Activated T-helper 2 cell treated with anti-CD3 and anti-CD28 coated beads, Interferon-gamma antibody, Interleukin-2, Interleukin-4, amounts not matched to agents 10 μg/mL and 5 μg/mL and 100 μg/mL, durations not matched to agents 14 hours and 24 hours and 36 hours (primary cell): ENCODE measurements around the gene MUC13. TPM values are rescaled to one million over a fixed set of nuclear protein-coding genes. Genes with fewer than 3 reads are reported as not detected.

Experiments used
- DNase-seq: peaks from one replicate; pipeline ENCODE4 v3.0.0; 2021; ENCODE audit warnings: low spot score
- H3K27ac Mint-ChIP-seq: one replicate; pipeline ENCODE4 v1.8.0; 2021; ENCODE audit warnings: mixed read lengths
- H3K27me3 Mint-ChIP-seq: one replicate; pipeline ENCODE4 v1.8.0; 2021; ENCODE audit warnings: low read depth, mixed read lengths
- H3K36me3 Mint-ChIP-seq: one replicate; pipeline ENCODE4 v1.8.0; 2021; ENCODE audit warnings: low read depth, mixed read lengths
- H3K4me1 Mint-ChIP-seq: one replicate; pipeline ENCODE4 v1.8.0; 2021; ENCODE audit warnings: low read depth, mixed read lengths
- H3K4me3 Mint-ChIP-seq: one replicate; pipeline ENCODE4 v1.8.0; 2021; ENCODE audit warnings: low read depth, mild to moderate bottlenecking, moderate library complexity, mixed read lengths
- H3K9me3 Mint-ChIP-seq: one replicate; pipeline ENCODE4 v1.8.0; 2021; ENCODE audit warnings: mixed read lengths
- intact Hi-C: fragments of 100-400 bp; cut with micrococcal nuclease; formaldehyde crosslinking; loops from one replicate; pipeline ENCODE4 v1.15.1; 2023
- total RNA-seq: library from RNA; stranded (reverse); gene quantifications from 2 replicates; pipeline ENCODE4 v1.2.3, GENCODE V29; 2022

MUC13 gene
- total RNA-seq, 1 donor from 2014 or later: not detected

- Mint-ChIP-seq H3K9me3 (no peaks in the 10 kb centered on the region), H3K27me3 (peaks cover 41% of the 10 kb centered on the region), H3K36me3 (no peaks in the 10 kb centered on the region), H3K4me1 (no peaks in the 10 kb centered on the region), H3K27ac (no peak overlapping the region), H3K4me3 (no peak overlapping the region)
- no peak for DNase-seq
- intact Hi-C loops: no loop called here
Observed at GRCh38 chr3:124937049-124937448, 2.5 kb upstream of the MUC13 start.

- no peak overlapping the region for H3K4me3 Mint-ChIP-seq
- no peaks in the 10 kb centered on the region for H3K4me1 Mint-ChIP-seq
- no peak overlapping the region for H3K27ac Mint-ChIP-seq
- no peaks in the 10 kb centered on the region for H3K36me3 Mint-ChIP-seq
- intact Hi-C loops: no loop called here
- no peak for DNase-seq
- H3K27me3 Mint-ChIP-seq: peaks cover 41% of the 10 kb centered on the region
- H3K9me3 Mint-ChIP-seq: no peaks in the 10 kb centered on the region
Observed at GRCh38 chr3:124935794-124936542, 1.4 kb upstream of the MUC13 start.

- H3K36me3 Mint-ChIP-seq: no peaks in the 10 kb centered on the region
- H3K4me3 Mint-ChIP-seq: no peak overlapping the region
- H3K4me1 Mint-ChIP-seq: no peaks in the 10 kb centered on the region
- no peak for DNase-seq
- H3K27ac Mint-ChIP-seq: no peak overlapping the region
- intact Hi-C loops: no loop called here
- H3K9me3 Mint-ChIP-seq: no peaks in the 10 kb centered on the region
- peaks cover 45% of the 10 kb centered on the region for H3K27me3 Mint-ChIP-seq
Observed at GRCh38 chr3:124935264-124935663, 713 bp upstream of the MUC13 start.

GRCh38 chr3:124928333-124929202 lies 6.0 kb downstream of the MUC13 start:
- Mint-ChIP-seq H3K36me3 (no peaks in the 10 kb centered on the region), H3K27ac (no peak overlapping the region), H3K27me3 (peaks cover 58% of the 10 kb centered on the region), H3K4me1 (peaks cover 4% of the 10 kb centered on the region), H3K4me3 (no peak overlapping the region), H3K9me3 (no peaks in the 10 kb centered on the region)
- intact Hi-C loops: loop anchor here (1.0 kb wide), 2 partner anchors 274 to 509 kb away; no protein-coding TSS in a partner anchor
- DNase-seq: peak; percentile 35

- Mint-ChIP-seq H3K27ac (no peak overlapping the region), H3K4me3 (no peak overlapping the region), H3K9me3 (no peaks in the 10 kb centered on the region), H3K27me3 (peaks cover 58% of the 10 kb centered on the region), H3K36me3 (no peaks in the 10 kb centered on the region), H3K4me1 (peaks cover 4% of the 10 kb centered on the region)
- DNase-seq: no peak
- intact Hi-C loops: loop anchor here (1.0 kb wide), 2 partner anchors 275 to 510 kb away; no protein-coding TSS in a partner anchor
Observed at GRCh38 chr3:124927574-124928045, 6.9 kb downstream of the MUC13 start.

GRCh38 chr3:124926426-124927101 lies 8.0 kb downstream of the MUC13 start:
- H3K36me3 Mint-ChIP-seq: no peaks in the 10 kb centered on the region
- H3K27me3 Mint-ChIP-seq: peaks cover 57% of the 10 kb centered on the region
- H3K9me3 Mint-ChIP-seq: no peaks in the 10 kb centered on the region
- H3K27ac Mint-ChIP-seq: no peak overlapping the region
- no peak for DNase-seq
- peaks cover 4% of the 10 kb centered on the region for H3K4me1 Mint-ChIP-seq
- H3K4me3 Mint-ChIP-seq: no peak overlapping the region
- intact Hi-C loops: no loop called here

GRCh38 chr3:124924741-124925140 lies 9.8 kb downstream of the MUC13 start:
- intact Hi-C loops: no loop called here
- no peaks in the 10 kb centered on the region for H3K9me3 Mint-ChIP-seq
- H3K27ac Mint-ChIP-seq: no peak overlapping the region

GRCh38 chr3:124923833-124924232 lies 10.7 kb downstream of the MUC13 start:
- no peak for DNase-seq
- intact Hi-C loops: no loop called here
- H3K27me3 Mint-ChIP-seq: peaks cover 49% of the 10 kb centered on the region
- no peak overlapping the region for H3K27ac Mint-ChIP-seq
- H3K4me3 Mint-ChIP-seq: no peak overlapping the region
- no peaks in the 10 kb centered on the region for H3K9me3 Mint-ChIP-seq
- H3K36me3 Mint-ChIP-seq: no peaks in the 10 kb centered on the region
- H3K4me1 Mint-ChIP-seq: peaks cover 4% of the 10 kb centered on the region

More at GRCh38 chr3:124924741-124925140, 9.8 kb downstream of the MUC13 start:
- H3K4me3 Mint-ChIP-seq: no peak overlapping the region
- no peaks in the 10 kb centered on the region for H3K36me3 Mint-ChIP-seq
- DNase-seq: no peak
- peaks cover 51% of the 10 kb centered on the region for H3K27me3 Mint-ChIP-seq
- peaks cover 4% of the 10 kb centered on the region for H3K4me1 Mint-ChIP-seq

GRCh38 chr3:124920718-124921117 lies 13.8 kb downstream of the MUC13 start:
- Mint-ChIP-seq H3K4me1 (no peaks in the 10 kb centered on the region), H3K4me3 (no peak overlapping the region), H3K27ac (no peak overlapping the region), H3K36me3 (no peaks in the 10 kb centered on the region), H3K27me3 (peaks cover 39% of the 10 kb centered on the region), H3K9me3 (no peaks in the 10 kb centered on the region)
- intact Hi-C loops: no loop called here
- no peak for DNase-seq

- no peak for DNase-seq
- Mint-ChIP-seq H3K4me3 (no peak overlapping the region), H3K27me3 (peaks cover 36% of the 10 kb centered on the region), H3K9me3 (no peaks in the 10 kb centered on the region), H3K27ac (no peak overlapping the region), H3K36me3 (no peaks in the 10 kb centered on the region), H3K4me1 (no peaks in the 10 kb centered on the region)
- intact Hi-C loops: no loop called here
Observed at GRCh38 chr3:124919756-124920155, 14.8 kb downstream of the MUC13 start.

GRCh38 chr3:124918524-124918923 lies 16.0 kb downstream of the MUC13 start:
- Mint-ChIP-seq H3K27me3 (peaks cover 29% of the 10 kb centered on the region), H3K4me1 (no peaks in the 10 kb centered on the region), H3K27ac (no peak overlapping the region), H3K36me3 (no peaks in the 10 kb centered on the region), H3K9me3 (no peaks in the 10 kb centered on the region), H3K4me3 (no peak overlapping the region)
- DNase-seq: no peak
- intact Hi-C loops: no loop called here

- intact Hi-C loops: no loop called here
- Mint-ChIP-seq H3K36me3 (no peaks in the 10 kb centered on the region), H3K4me1 (no peaks in the 10 kb centered on the region), H3K27me3 (peaks cover 25% of the 10 kb centered on the region), H3K27ac (no peak overlapping the region), H3K4me3 (no peak overlapping the region), H3K9me3 (no peaks in the 10 kb centered on the region)
- DNase-seq: no peak
Observed at GRCh38 chr3:124916837-124917409, 17.6 kb downstream of the MUC13 start.
